ENCODE measurements around the gene GRK3.

DNA sequence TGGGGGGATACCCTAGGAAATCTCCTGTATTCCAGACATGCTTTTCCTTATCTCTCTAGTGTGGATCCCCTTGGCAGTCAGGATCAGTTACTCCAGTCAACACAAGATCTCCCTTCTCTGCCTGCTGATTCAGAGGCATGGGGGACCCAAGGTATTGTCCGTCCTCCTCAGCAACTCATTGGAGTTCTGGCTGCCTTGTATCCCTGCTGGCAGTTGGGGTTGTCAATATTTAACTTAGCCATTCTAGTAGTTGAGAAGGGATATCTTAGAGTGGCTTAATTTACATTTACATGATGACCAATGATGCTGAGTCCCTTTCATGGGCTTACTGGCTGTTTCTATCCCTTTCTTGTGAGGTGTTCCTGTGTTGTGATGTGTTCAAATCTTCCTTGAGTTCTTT, 74.2 kb downstream of the GRK3 start:
- TF ChIP-seq, protein P1, sequence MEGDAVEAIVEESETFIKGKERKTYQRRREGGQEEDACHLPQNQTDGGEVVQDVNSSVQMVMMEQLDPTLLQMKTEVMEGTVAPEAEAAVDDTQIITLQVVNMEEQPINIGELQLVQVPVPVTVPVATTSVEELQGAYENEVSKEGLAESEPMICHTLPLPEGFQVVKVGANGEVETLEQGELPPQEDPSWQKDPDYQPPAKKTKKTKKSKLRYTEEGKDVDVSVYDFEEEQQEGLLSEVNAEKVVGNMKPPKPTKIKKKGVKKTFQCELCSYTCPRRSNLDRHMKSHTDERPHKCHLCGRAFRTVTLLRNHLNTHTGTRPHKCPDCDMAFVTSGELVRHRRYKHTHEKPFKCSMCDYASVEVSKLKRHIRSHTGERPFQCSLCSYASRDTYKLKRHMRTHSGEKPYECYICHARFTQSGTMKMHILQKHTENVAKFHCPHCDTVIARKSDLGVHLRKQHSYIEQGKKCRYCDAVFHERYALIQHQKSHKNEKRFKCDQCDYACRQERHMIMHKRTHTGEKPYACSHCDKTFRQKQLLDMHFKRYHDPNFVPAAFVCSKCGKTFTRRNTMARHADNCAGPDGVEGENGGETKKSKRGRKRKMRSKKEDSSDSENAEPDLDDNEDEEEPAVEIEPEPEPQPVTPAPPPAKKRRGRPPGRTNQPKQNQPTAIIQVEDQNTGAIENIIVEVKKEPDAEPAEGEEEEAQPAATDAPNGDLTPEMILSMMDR (IDR thresholded peaks at IDR 0.05): no peak
- TF ChIP-seq POLR2A (IDR thresholded peaks at IDR 0.05): no peak
